Activated naive CD4-positive, alpha-beta T cell treated with anti-CD3 and anti-CD28 coated beads, Interleukin-2, amount 50 U/mL, for 24 hours (primary cell): ENCODE data around the gene CCDC81.

Source experiments
- H3K27ac Mint-ChIP-seq: one replicate; pipeline ENCODE4 v1.8.0; 2021; ENCODE audit warnings: mild to moderate bottlenecking, mixed read lengths
- H3K27me3 Mint-ChIP-seq: one replicate; pipeline ENCODE4 v1.8.0; 2021; ENCODE audit warnings: mixed read lengths
- H3K36me3 Mint-ChIP-seq: one replicate; pipeline ENCODE4 v1.8.0; 2021; ENCODE audit warnings: mixed read lengths
- H3K4me1 Mint-ChIP-seq: one replicate; pipeline ENCODE4 v1.8.0; 2021; ENCODE audit warnings: mixed read lengths
- H3K4me3 Mint-ChIP-seq: one replicate; pipeline ENCODE4 v1.8.0; 2021; ENCODE audit warnings: mild to moderate bottlenecking, mixed read lengths
- H3K9me3 Mint-ChIP-seq: one replicate; pipeline ENCODE4 v1.8.0; 2021; ENCODE audit warnings: mixed read lengths

The CCDC81 gene

GRCh38 chr11:86374069-86374468 is 618 bp upstream of the CCDC81 start:
- peaks cover 1% of the 10 kb centered on the region for H3K36me3 Mint-ChIP-seq
- peaks cover 8% of the 10 kb centered on the region for H3K27me3 Mint-ChIP-seq
- no peaks in the 10 kb centered on the region for H3K4me1 Mint-ChIP-seq
- peaks cover 5% of the 10 kb centered on the region for H3K9me3 Mint-ChIP-seq
- no peak overlapping the region for H3K4me3 Mint-ChIP-seq
- H3K27ac Mint-ChIP-seq: no peak overlapping the region

- Mint-ChIP-seq H3K9me3 (peaks cover 5% of the 10 kb centered on the region), H3K4me3 (no peak overlapping the region), H3K27ac (no peak overlapping the region), H3K27me3 (peaks cover 6% of the 10 kb centered on the region), H3K4me1 (no peaks in the 10 kb centered on the region), H3K36me3 (no peaks in the 10 kb centered on the region)
These were observed 3.3 kb downstream of the CCDC81 start for GRCh38 chr11:86377972-86378371.

GRCh38 chr11:86380295-86381059 is 5.8 kb downstream of the CCDC81 start:
- peaks cover 5% of the 10 kb centered on the region for H3K9me3 Mint-ChIP-seq
- H3K36me3 Mint-ChIP-seq: no peaks in the 10 kb centered on the region
- peaks cover 2% of the 10 kb centered on the region for H3K27me3 Mint-ChIP-seq
- no peak overlapping the region for H3K27ac Mint-ChIP-seq
- H3K4me3 Mint-ChIP-seq: no peak overlapping the region
- no peaks in the 10 kb centered on the region for H3K4me1 Mint-ChIP-seq

GRCh38 chr11:86383041-86383955 is 8.6 kb downstream of the CCDC81 start:
- no peaks in the 10 kb centered on the region for H3K9me3 Mint-ChIP-seq
- no peaks in the 10 kb centered on the region for H3K27me3 Mint-ChIP-seq
- no peak overlapping the region for H3K4me3 Mint-ChIP-seq
- H3K27ac Mint-ChIP-seq: no peak overlapping the region
- H3K36me3 Mint-ChIP-seq: no peaks in the 10 kb centered on the region
- no peaks in the 10 kb centered on the region for H3K4me1 Mint-ChIP-seq

- Mint-ChIP-seq H3K27ac (no peak overlapping the region), H3K36me3 (peaks cover 1% of the 10 kb centered on the region), H3K27me3 (no peaks in the 10 kb centered on the region), H3K4me3 (no peak overlapping the region), H3K9me3 (no peaks in the 10 kb centered on the region), H3K4me1 (no peaks in the 10 kb centered on the region)
These were observed 11.6 kb downstream of the CCDC81 start for GRCh38 chr11:86386283-86386682.

GRCh38 chr11:86386746-86387145 is 12.1 kb downstream of the CCDC81 start:
- Mint-ChIP-seq H3K36me3 (peaks cover 1% of the 10 kb centered on the region), H3K27me3 (no peaks in the 10 kb centered on the region), H3K4me3 (no peak overlapping the region), H3K4me1 (no peaks in the 10 kb centered on the region), H3K9me3 (no peaks in the 10 kb centered on the region), H3K27ac (no peak overlapping the region)

GRCh38 chr11:86388198-86388597 is 13.5 kb downstream of the CCDC81 start:
- H3K27ac Mint-ChIP-seq: no peak overlapping the region

GRCh38 chr11:86390487-86390886 is 15.8 kb downstream of the CCDC81 start:
- no peak overlapping the region for H3K27ac Mint-ChIP-seq
- no peaks in the 10 kb centered on the region for H3K4me1 Mint-ChIP-seq
- no peaks in the 10 kb centered on the region for H3K27me3 Mint-ChIP-seq
- H3K4me3 Mint-ChIP-seq: no peak overlapping the region
- peaks cover 1% of the 10 kb centered on the region for H3K36me3 Mint-ChIP-seq
- H3K9me3 Mint-ChIP-seq: no peaks in the 10 kb centered on the region

More at GRCh38 chr11:86388198-86388597, 13.5 kb downstream of the CCDC81 start:
- Mint-ChIP-seq H3K36me3 (peaks cover 1% of the 10 kb centered on the region), H3K4me3 (no peak overlapping the region), H3K4me1 (no peaks in the 10 kb centered on the region), H3K27me3 (no peaks in the 10 kb centered on the region), H3K9me3 (no peaks in the 10 kb centered on the region)

- no peaks in the 10 kb centered on the region for H3K4me1 Mint-ChIP-seq
- no peaks in the 10 kb centered on the region for H3K36me3 Mint-ChIP-seq
- no peak overlapping the region for H3K27ac Mint-ChIP-seq
- no peak overlapping the region for H3K4me3 Mint-ChIP-seq
- no peaks in the 10 kb centered on the region for H3K27me3 Mint-ChIP-seq
- H3K9me3 Mint-ChIP-seq: no peaks in the 10 kb centered on the region
These were observed 20.4 kb downstream of the CCDC81 start for GRCh38 chr11:86395061-86395551.

- peaks cover 2% of the 10 kb centered on the region for H3K36me3 Mint-ChIP-seq
- H3K4me3 Mint-ChIP-seq: no peak overlapping the region
- no peaks in the 10 kb centered on the region for H3K9me3 Mint-ChIP-seq
- H3K27ac Mint-ChIP-seq: no peak overlapping the region
- H3K4me1 Mint-ChIP-seq: no peaks in the 10 kb centered on the region
- no peaks in the 10 kb centered on the region for H3K27me3 Mint-ChIP-seq
These were observed 21.7 kb downstream of the CCDC81 start for GRCh38 chr11:86396396-86396795.

GRCh38 chr11:86397351-86397750 is 22.7 kb downstream of the CCDC81 start:
- Mint-ChIP-seq H3K4me1 (no peaks in the 10 kb centered on the region), H3K4me3 (no peak overlapping the region), H3K27ac (no peak overlapping the region), H3K27me3 (no peaks in the 10 kb centered on the region), H3K9me3 (no peaks in the 10 kb centered on the region), H3K36me3 (peaks cover 2% of the 10 kb centered on the region)

GRCh38 chr11:86398106-86398505 is 23.4 kb downstream of the CCDC81 start:
- H3K9me3 Mint-ChIP-seq: no peaks in the 10 kb centered on the region
- no peak overlapping the region for H3K27ac Mint-ChIP-seq
- H3K4me1 Mint-ChIP-seq: no peaks in the 10 kb centered on the region
- no peak overlapping the region for H3K4me3 Mint-ChIP-seq
- H3K36me3 Mint-ChIP-seq: peaks cover 2% of the 10 kb centered on the region
- H3K27me3 Mint-ChIP-seq: no peaks in the 10 kb centered on the region

GRCh38 chr11:86403458-86403857 is 28.8 kb downstream of the CCDC81 start:
- H3K36me3 Mint-ChIP-seq: peaks cover 4% of the 10 kb centered on the region
- no peak overlapping the region for H3K27ac Mint-ChIP-seq
- no peaks in the 10 kb centered on the region for H3K9me3 Mint-ChIP-seq
- H3K27me3 Mint-ChIP-seq: no peaks in the 10 kb centered on the region
- H3K4me3 Mint-ChIP-seq: no peak overlapping the region
- no peaks in the 10 kb centered on the region for H3K4me1 Mint-ChIP-seq

GRCh38 chr11:86408845-86409244 is 34.2 kb downstream of the CCDC81 start:
- H3K4me1 Mint-ChIP-seq: no peaks in the 10 kb centered on the region
- peaks cover 5% of the 10 kb centered on the region for H3K36me3 Mint-ChIP-seq
- H3K9me3 Mint-ChIP-seq: no peaks in the 10 kb centered on the region
- H3K27me3 Mint-ChIP-seq: no peaks in the 10 kb centered on the region
- no peak overlapping the region for H3K27ac Mint-ChIP-seq
- no peak overlapping the region for H3K4me3 Mint-ChIP-seq

GRCh38 chr11:86414032-86414431 is 39.3 kb downstream of the CCDC81 start:
- Mint-ChIP-seq H3K4me1 (no peaks in the 10 kb centered on the region), H3K27ac (no peak overlapping the region), H3K9me3 (no peaks in the 10 kb centered on the region), H3K27me3 (no peaks in the 10 kb centered on the region), H3K4me3 (no peak overlapping the region), H3K36me3 (peaks cover 1% of the 10 kb centered on the region)

GRCh38 chr11:86415026-86415425 is 40.3 kb downstream of the CCDC81 start:
- no peak overlapping the region for H3K4me3 Mint-ChIP-seq
- peaks cover under 1% of the 10 kb centered on the region for H3K36me3 Mint-ChIP-seq
- no peak overlapping the region for H3K27ac Mint-ChIP-seq
- H3K4me1 Mint-ChIP-seq: no peaks in the 10 kb centered on the region
- H3K27me3 Mint-ChIP-seq: no peaks in the 10 kb centered on the region
- H3K9me3 Mint-ChIP-seq: no peaks in the 10 kb centered on the region
